Measurements from ENCODE around the gene BRD7.

Gene BRD7

GRCh38 chr16:50288920-50289319, 79.9 kb downstream of the BRD7 start:
- H3K27me3 ChIP-seq (ENCODE audit: control insufficient read depth, insufficient read depth, low read length) = no peaks in the 10 kb centered on the region
- no peaks in the 10 kb centered on the region for H3K4me1 ChIP-seq (ENCODE audit: control insufficient read depth, low read depth, low read length)
- H3K4me3 ChIP-seq (ENCODE audit: low read length) = no peak overlapping the region
- no peak overlapping the region for H3K9ac ChIP-seq (ENCODE audit: low read length)
- no peak overlapping the region for H3K27ac ChIP-seq (ENCODE audit: low read length)
- H3K36me3 ChIP-seq (ENCODE audit: control insufficient read depth, low read depth, low read length) = no peaks in the 10 kb centered on the region
- H3K9me3 ChIP-seq (ENCODE audit: control insufficient read depth, low read depth, low read length) = no peaks in the 10 kb centered on the region

GRCh38 chr16:50288026-50288425, 80.8 kb downstream of the BRD7 start:
- Histone ChIP-seq H3K27ac (ENCODE audit: low read length) (no peak overlapping the region), H3K9me3 (ENCODE audit: control insufficient read depth, low read depth, low read length) (no peaks in the 10 kb centered on the region), H3K27me3 (ENCODE audit: control insufficient read depth, insufficient read depth, low read length) (no peaks in the 10 kb centered on the region), H3K4me1 (ENCODE audit: control insufficient read depth, low read depth, low read length) (no peaks in the 10 kb centered on the region), H3K9ac (ENCODE audit: low read length) (no peak overlapping the region), H3K4me3 (ENCODE audit: low read length) (no peak overlapping the region), H3K36me3 (ENCODE audit: control insufficient read depth, low read depth, low read length) (no peaks in the 10 kb centered on the region)

GRCh38 chr16:50286681-50287080, 82.1 kb downstream of the BRD7 start:
- Histone ChIP-seq H3K4me1 (ENCODE audit: control insufficient read depth, low read depth, low read length) (no peaks in the 10 kb centered on the region), H3K4me3 (ENCODE audit: low read length) (no peak overlapping the region), H3K27ac (ENCODE audit: low read length) (no peak overlapping the region), H3K27me3 (ENCODE audit: control insufficient read depth, insufficient read depth, low read length) (no peaks in the 10 kb centered on the region), H3K9me3 (ENCODE audit: control insufficient read depth, low read depth, low read length) (no peaks in the 10 kb centered on the region), H3K9ac (ENCODE audit: low read length) (no peak overlapping the region), H3K36me3 (ENCODE audit: control insufficient read depth, low read depth, low read length) (no peaks in the 10 kb centered on the region)

- Histone ChIP-seq H3K9ac (ENCODE audit: low read length) (no peak overlapping the region), H3K36me3 (ENCODE audit: control insufficient read depth, low read depth, low read length) (no peaks in the 10 kb centered on the region), H3K9me3 (ENCODE audit: control insufficient read depth, low read depth, low read length) (no peaks in the 10 kb centered on the region), H3K27ac (ENCODE audit: low read length) (no peak overlapping the region), H3K27me3 (ENCODE audit: control insufficient read depth, insufficient read depth, low read length) (no peaks in the 10 kb centered on the region), H3K4me3 (ENCODE audit: low read length) (no peak overlapping the region), H3K4me1 (ENCODE audit: control insufficient read depth, low read depth, low read length) (no peaks in the 10 kb centered on the region)
Observed at GRCh38 chr16:50285406-50286003, 83.3 kb downstream of the BRD7 start.

- Histone ChIP-seq H3K27ac (ENCODE audit: low read length) (no peak overlapping the region), H3K9me3 (ENCODE audit: control insufficient read depth, low read depth, low read length) (no peaks in the 10 kb centered on the region), H3K27me3 (ENCODE audit: control insufficient read depth, insufficient read depth, low read length) (no peaks in the 10 kb centered on the region), H3K4me3 (ENCODE audit: low read length) (no peak overlapping the region), H3K4me1 (ENCODE audit: control insufficient read depth, low read depth, low read length) (peaks cover 6% of the 10 kb centered on the region), H3K36me3 (ENCODE audit: control insufficient read depth, low read depth, low read length) (no peaks in the 10 kb centered on the region), H3K9ac (ENCODE audit: low read length) (no peak overlapping the region)
Observed at GRCh38 chr16:50284131-50284911, 84.5 kb downstream of the BRD7 start.

- Histone ChIP-seq H3K27ac (ENCODE audit: low read length) (no peak overlapping the region), H3K36me3 (ENCODE audit: control insufficient read depth, low read depth, low read length) (no peaks in the 10 kb centered on the region), H3K27me3 (ENCODE audit: control insufficient read depth, insufficient read depth, low read length) (no peaks in the 10 kb centered on the region), H3K9ac (ENCODE audit: low read length) (no peak overlapping the region), H3K4me3 (ENCODE audit: low read length) (no peak overlapping the region), H3K9me3 (ENCODE audit: control insufficient read depth, low read depth, low read length) (no peaks in the 10 kb centered on the region), H3K4me1 (ENCODE audit: control insufficient read depth, low read depth, low read length) (peaks cover 6% of the 10 kb centered on the region)
Observed at GRCh38 chr16:50282955-50283631, 85.7 kb downstream of the BRD7 start.

- H3K27me3 ChIP-seq (ENCODE audit: control insufficient read depth, insufficient read depth, low read length) = no peaks in the 10 kb centered on the region
- no peaks in the 10 kb centered on the region for H3K36me3 ChIP-seq (ENCODE audit: control insufficient read depth, low read depth, low read length)
- H3K9ac ChIP-seq (ENCODE audit: low read length) = no peak overlapping the region
- H3K27ac ChIP-seq (ENCODE audit: low read length) = no peak overlapping the region
- H3K9me3 ChIP-seq (ENCODE audit: control insufficient read depth, low read depth, low read length) = no peaks in the 10 kb centered on the region
- H3K4me1 ChIP-seq (ENCODE audit: control insufficient read depth, low read depth, low read length) = peaks cover 6% of the 10 kb centered on the region
- H3K4me3 ChIP-seq (ENCODE audit: low read length) = no peak overlapping the region
Observed at GRCh38 chr16:50282010-50282538, 86.7 kb downstream of the BRD7 start.

- Histone ChIP-seq H3K36me3 (ENCODE audit: control insufficient read depth, low read depth, low read length) (no peaks in the 10 kb centered on the region), H3K4me1 (ENCODE audit: control insufficient read depth, low read depth, low read length) (peaks cover 6% of the 10 kb centered on the region), H3K9me3 (ENCODE audit: control insufficient read depth, low read depth, low read length) (no peaks in the 10 kb centered on the region), H3K9ac (ENCODE audit: low read length) (no peak overlapping the region), H3K4me3 (ENCODE audit: low read length) (no peak overlapping the region), H3K27ac (ENCODE audit: low read length) (no peak overlapping the region), H3K27me3 (ENCODE audit: control insufficient read depth, insufficient read depth, low read length) (no peaks in the 10 kb centered on the region)
Observed at GRCh38 chr16:50281391-50282009, 87.3 kb downstream of the BRD7 start.

- H3K27ac ChIP-seq (ENCODE audit: low read length) = no peak overlapping the region
- H3K27me3 ChIP-seq (ENCODE audit: control insufficient read depth, insufficient read depth, low read length) = no peaks in the 10 kb centered on the region
- H3K4me3 ChIP-seq (ENCODE audit: low read length) = no peak overlapping the region
- H3K9me3 ChIP-seq (ENCODE audit: control insufficient read depth, low read depth, low read length) = no peaks in the 10 kb centered on the region
- no peak overlapping the region for H3K9ac ChIP-seq (ENCODE audit: low read length)
- peaks cover 6% of the 10 kb centered on the region for H3K4me1 ChIP-seq (ENCODE audit: control insufficient read depth, low read depth, low read length)
- no peaks in the 10 kb centered on the region for H3K36me3 ChIP-seq (ENCODE audit: control insufficient read depth, low read depth, low read length)
Observed at GRCh38 chr16:50280932-50281331, 87.9 kb downstream of the BRD7 start.

- no peak overlapping the region for H3K4me3 ChIP-seq (ENCODE audit: low read length)
- H3K4me1 ChIP-seq (ENCODE audit: control insufficient read depth, low read depth, low read length) = peaks cover 6% of the 10 kb centered on the region
- no peaks in the 10 kb centered on the region for H3K9me3 ChIP-seq (ENCODE audit: control insufficient read depth, low read depth, low read length)
- H3K27me3 ChIP-seq (ENCODE audit: control insufficient read depth, insufficient read depth, low read length) = no peaks in the 10 kb centered on the region
- no peak overlapping the region for H3K27ac ChIP-seq (ENCODE audit: low read length)
- no peak overlapping the region for H3K9ac ChIP-seq (ENCODE audit: low read length)
- H3K36me3 ChIP-seq (ENCODE audit: control insufficient read depth, low read depth, low read length) = no peaks in the 10 kb centered on the region
Observed at GRCh38 chr16:50279504-50279865, 89.3 kb downstream of the BRD7 start.

GRCh38 chr16:50278251-50278650, 90.5 kb downstream of the BRD7 start:
- Histone ChIP-seq H3K9me3 (ENCODE audit: control insufficient read depth, low read depth, low read length) (no peaks in the 10 kb centered on the region), H3K4me3 (ENCODE audit: low read length) (no peak overlapping the region), H3K9ac (ENCODE audit: low read length) (no peak overlapping the region), H3K36me3 (ENCODE audit: control insufficient read depth, low read depth, low read length) (no peaks in the 10 kb centered on the region), H3K27ac (ENCODE audit: low read length) (no peak overlapping the region), H3K27me3 (ENCODE audit: control insufficient read depth, insufficient read depth, low read length) (no peaks in the 10 kb centered on the region), H3K4me1 (ENCODE audit: control insufficient read depth, low read depth, low read length) (peaks cover 6% of the 10 kb centered on the region)

Data from iPS-18a (cell line).